Measurements from ENCODE around the gene ABCB10. TPM values are rescaled to one million over a fixed set of nuclear protein-coding genes. Genes with fewer than 3 reads are reported as not detected.

ABCB10 gene
- total RNA-seq, 1 experiment from 2014 or later, result 13.8 TPM

GRCh38 chr1:229482511-229482910 lies 76.0 kb downstream of the ABCB10 start:
- Histone ChIP-seq H2BK5ac (ENCODE audit: insufficient read length, low read length) (no peak overlapping the region), H3K4me1 (ENCODE audit: insufficient read depth, low read length) (no peaks in the 10 kb centered on the region), H2BK20ac (ENCODE audit: low read depth, low read length, poor library complexity, severe bottlenecking) (no peak overlapping the region), H3K23me2 (ENCODE audit: insufficient read length, low read depth, low read length, poor library complexity, severe bottlenecking) (no peaks in the 10 kb centered on the region), H3K14ac (ENCODE audit: insufficient read depth, low read length) (no peak overlapping the region), H3K79me1 (ENCODE audit: insufficient read depth, low read depth, low read length, poor library complexity, severe bottlenecking) (peaks cover 2% of the 10 kb centered on the region), H2BK12ac (ENCODE audit: insufficient read length, low read depth, low read length) (no peak overlapping the region), H4K5ac (ENCODE audit: insufficient read length, low read depth, low read length) (no peak overlapping the region), H2BK120ac (ENCODE audit: low read depth, low read length, poor library complexity, severe bottlenecking) (no peak overlapping the region), H4K91ac (ENCODE audit: insufficient read length, low read depth, low read length) (no peak overlapping the region), H3K27me3 (ENCODE audit: insufficient read depth, low read length) (no peaks in the 10 kb centered on the region), H4K20me1 (ENCODE audit: control insufficient read depth, insufficient read depth, insufficient read length) (no peaks in the 10 kb centered on the region), H2AK5ac (ENCODE audit: insufficient read length, low read length) (no peak overlapping the region), H2BK15ac (ENCODE audit: low read depth, low read length) (no peak overlapping the region), H3K4ac (ENCODE audit: low read depth, low read length) (no peak overlapping the region), H3K9ac (ENCODE audit: extremely low read depth, insufficient read length, low read length) (peak overlapping the region; percentile 38), H3K23ac (ENCODE audit: insufficient read length, low read depth, low read length) (no peak overlapping the region), H3K18ac (ENCODE audit: insufficient read length, low read depth, low read length) (no peak overlapping the region), H3K9me3 (ENCODE audit: control insufficient read depth, low read depth, low read length) (no peaks in the 10 kb centered on the region), H4K8ac (replicated peaks; ENCODE audit: insufficient read length, low read depth, low read length) (no peak overlapping the region), H3K56ac (ENCODE audit: insufficient read length, low read depth, low read length) (no peak overlapping the region), H3K27ac (ENCODE audit: insufficient read length, low read depth, low read length) (no peak overlapping the region), H3K4me2 (ENCODE audit: insufficient read depth, insufficient read length, low read length) (no peak overlapping the region), H3T11ph (ENCODE audit: low read length) (no peak overlapping the region), H2AFZ (ENCODE audit: low read length) (no peak overlapping the region), H3K79me2 (ENCODE audit: insufficient read depth, low read length) (no peaks in the 10 kb centered on the region)
- WGBS (ENCODE audit: extremely low coverage, insufficient read length, low lambda C conversion rate), result no CpG with 5 or more reads among the region's 5 CpGs
- no peak overlapping the region for H3K4me3 Mint-ChIP-seq
- H3K27me3 Mint-ChIP-seq (ENCODE audit: low read depth), result no peaks in the 10 kb centered on the region
- H3K4me1 Mint-ChIP-seq, result 0 out of 4 replicates have a peak, but pooled peaks cover 0 to 3% of the 10 kb centered on the region in 2 experiments
- TF ChIP-seq CTCF (conservative IDR thresholded peaks at IDR 0.05), result no peak
- H3K9me3 Mint-ChIP-seq, result no peaks in the 10 kb centered on the region
- H3K27ac Mint-ChIP-seq, result peak overlapping the region in 2 of 3 experiments; percentile 40 to 72; a peak in 2 of 7 replicates
- no peak for DNase-seq
- H3K36me3 Mint-ChIP-seq (ENCODE audit: insufficient read depth in 1 of 3, low read depth in 3 of 3), result peaks cover 24 to 76% (median 64%) of the 10 kb centered on the region in 3 experiments; a peak in 6 of 7 replicates

All from H9 (cell line).